ENCODE data around the gene ATP2C2. TPM values are rescaled to one million over a fixed set of nuclear protein-coding genes. Genes with fewer than 3 reads are reported as not detected.

ATP2C2 gene
- total RNA-seq, 1 experiment from 2014 or later = 4.0 TPM

DNA sequence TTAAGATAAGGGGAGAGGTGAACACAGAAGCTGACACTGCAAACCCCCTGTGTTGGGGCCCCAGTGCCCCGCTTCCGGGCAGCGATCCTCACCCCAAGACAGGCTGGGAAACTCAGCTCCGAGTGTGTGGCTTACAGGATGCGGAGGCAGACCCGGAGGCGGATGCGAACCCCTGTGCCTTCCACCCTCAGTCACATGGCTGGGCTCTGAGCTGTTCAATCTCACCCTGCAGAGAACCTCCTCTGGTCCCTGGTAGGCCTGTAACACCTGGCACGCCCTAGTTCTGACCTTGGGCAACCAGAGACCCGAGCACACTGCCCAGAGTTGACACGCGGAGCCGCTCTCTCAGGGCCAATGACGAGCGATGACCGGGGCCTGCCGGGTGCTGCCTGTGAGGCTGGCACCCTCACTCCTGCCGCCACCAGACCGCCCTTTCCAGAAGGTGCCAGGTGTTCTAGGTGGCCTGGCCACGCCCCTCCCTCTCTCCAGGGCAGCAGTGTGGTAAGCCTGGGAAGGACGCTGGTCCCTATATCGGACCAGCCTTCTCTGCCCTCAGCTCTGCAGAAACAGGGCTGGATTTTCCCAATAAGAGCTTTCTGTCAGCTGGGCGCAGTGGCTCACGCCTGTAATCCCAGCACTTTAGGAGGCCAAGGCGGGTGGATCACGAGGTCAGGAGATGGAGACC lies 112.9 kb downstream of the ATP2C2 start:
- H3K23ac ChIP-seq (ENCODE audit: insufficient read length, low read depth, low read length) = no peak overlapping the region
- H2AFZ ChIP-seq (ENCODE audit: low read length) = no peak overlapping the region
- H3K4me1 ChIP-seq (ENCODE audit: insufficient read depth, low read length) = no peaks in the 10 kb centered on the region
- no peaks in the 10 kb centered on the region for H3K23me2 ChIP-seq (ENCODE audit: insufficient read length, low read depth, low read length, poor library complexity, severe bottlenecking)
- Mint-ChIP-seq H3K27ac (no peak overlapping the region; a peak in 1 of 7 replicates), H3K36me3 (ENCODE audit: insufficient read depth in 1 of 3, low read depth in 3 of 3) (peaks cover 6 to 19% (median 14%) of the 10 kb centered on the region in 3 experiments; a peak in 6 of 7 replicates), H3K27me3 (ENCODE audit: low read depth) (no peaks in the 10 kb centered on the region), H3K9me3 (peaks cover 0 to 2% of the 10 kb centered on the region in 2 experiments; a peak in 1 of 5 replicates), H3K4me1 (no peaks in the 10 kb centered on the region), H3K4me3 (no peak overlapping the region)
- no peak overlapping the region for H3K4me2 ChIP-seq (ENCODE audit: insufficient read depth, insufficient read length, low read length)
- no peak overlapping the region for H3K56ac ChIP-seq (ENCODE audit: insufficient read length, low read depth, low read length)
- no peaks in the 10 kb centered on the region for H3K79me1 ChIP-seq (ENCODE audit: insufficient read depth, low read depth, low read length, poor library complexity, severe bottlenecking)
- no peaks in the 10 kb centered on the region for H3K27me3 ChIP-seq (ENCODE audit: insufficient read depth, low read length)
- H2BK120ac ChIP-seq (ENCODE audit: low read depth, low read length, poor library complexity, severe bottlenecking) = no peak overlapping the region
- H3K9ac ChIP-seq (ENCODE audit: extremely low read depth, insufficient read length, low read length) = no peak overlapping the region
- no peak overlapping the region for H2BK12ac ChIP-seq (ENCODE audit: insufficient read length, low read depth, low read length)
- no peak overlapping the region for H4K91ac ChIP-seq (ENCODE audit: insufficient read length, low read depth, low read length)
- no peak overlapping the region for H4K8ac ChIP-seq (replicated peaks; ENCODE audit: insufficient read length, low read depth, low read length)
- DNase-seq = no peak
- H3K18ac ChIP-seq (ENCODE audit: insufficient read length, low read depth, low read length) = no peak overlapping the region
- no peak overlapping the region for H3T11ph ChIP-seq (ENCODE audit: low read length)
- no peaks in the 10 kb centered on the region for H3K9me3 ChIP-seq (ENCODE audit: control insufficient read depth, low read depth, low read length)
- H3K27ac ChIP-seq (ENCODE audit: insufficient read length, low read depth, low read length) = no peak overlapping the region
- TF ChIP-seq, protein P1, sequence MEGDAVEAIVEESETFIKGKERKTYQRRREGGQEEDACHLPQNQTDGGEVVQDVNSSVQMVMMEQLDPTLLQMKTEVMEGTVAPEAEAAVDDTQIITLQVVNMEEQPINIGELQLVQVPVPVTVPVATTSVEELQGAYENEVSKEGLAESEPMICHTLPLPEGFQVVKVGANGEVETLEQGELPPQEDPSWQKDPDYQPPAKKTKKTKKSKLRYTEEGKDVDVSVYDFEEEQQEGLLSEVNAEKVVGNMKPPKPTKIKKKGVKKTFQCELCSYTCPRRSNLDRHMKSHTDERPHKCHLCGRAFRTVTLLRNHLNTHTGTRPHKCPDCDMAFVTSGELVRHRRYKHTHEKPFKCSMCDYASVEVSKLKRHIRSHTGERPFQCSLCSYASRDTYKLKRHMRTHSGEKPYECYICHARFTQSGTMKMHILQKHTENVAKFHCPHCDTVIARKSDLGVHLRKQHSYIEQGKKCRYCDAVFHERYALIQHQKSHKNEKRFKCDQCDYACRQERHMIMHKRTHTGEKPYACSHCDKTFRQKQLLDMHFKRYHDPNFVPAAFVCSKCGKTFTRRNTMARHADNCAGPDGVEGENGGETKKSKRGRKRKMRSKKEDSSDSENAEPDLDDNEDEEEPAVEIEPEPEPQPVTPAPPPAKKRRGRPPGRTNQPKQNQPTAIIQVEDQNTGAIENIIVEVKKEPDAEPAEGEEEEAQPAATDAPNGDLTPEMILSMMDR (conservative IDR thresholded peaks at IDR 0.05) = no peak
- no peaks in the 10 kb centered on the region for H3K79me2 ChIP-seq (ENCODE audit: insufficient read depth, low read length)
- H2BK20ac ChIP-seq (ENCODE audit: low read depth, low read length, poor library complexity, severe bottlenecking) = no peak overlapping the region
- H2BK5ac ChIP-seq (ENCODE audit: insufficient read length, low read length) = no peak overlapping the region
- H4K20me1 ChIP-seq (ENCODE audit: control insufficient read depth, insufficient read depth, insufficient read length) = peaks cover 3% of the 10 kb centered on the region
- no CpG with 5 or more reads among the region's 26 CpGs for WGBS (ENCODE audit: extremely low coverage, insufficient read length, low lambda C conversion rate)
- no peak overlapping the region for H4K5ac ChIP-seq (ENCODE audit: insufficient read length, low read depth, low read length)
- no peak overlapping the region for H3K4ac ChIP-seq (ENCODE audit: low read depth, low read length)
- no peak overlapping the region for H3K14ac ChIP-seq (ENCODE audit: insufficient read depth, low read length)
- H2AK5ac ChIP-seq (ENCODE audit: insufficient read length, low read length) = no peak overlapping the region
- H2BK15ac ChIP-seq (ENCODE audit: low read depth, low read length) = no peak overlapping the region

Data from H9 (cell line).